Panc1 (cell line): ENCODE measurements around the gene GSTT4. TPM values are rescaled to one million over a fixed set of nuclear protein-coding genes. Genes with fewer than 3 reads are reported as not detected.
A peak's percentile ranks its signal among the peaks of the same experiment; 100 is the strongest.

ENCODE experiments used
- ATAC-seq: fragments of 200-7000 bp; cut with Tn5 transposase; 2 replicates; pipeline ENCODE4 v1.9.1; 2020; ENCODE audit warnings: mild to moderate bottlenecking, moderate library complexity
- BruUV-seq: library from RNA; stranded (reverse); fragments of 400-500 nt; replicated peaks from 2 replicates; lab custom pipeline; 2021; lab: Mats Ljungman, UMichigan
- CTCF ChIA-PET: fragments of 300-600 bp; sonication (Branson Sonifier 250); formaldehyde crosslinking; loops from one replicate; lab custom pipeline; 2022; ENCODE audit warnings: antibody characterized with exemption; lab: Charles Lee
- POLR2A ChIA-PET: fragments of 300-600 bp; sonication (Branson Sonifier 250); formaldehyde crosslinking; loops from one replicate; lab custom pipeline; 2022; ENCODE audit warnings: antibody characterized with exemption; lab: Charles Lee
- DNase-seq: peaks from one replicate; pipeline ENCODE4 v3.0.0-alpha.2; 2010; ENCODE audit warnings: low read depth, low spot score
- H3K27ac ChIP-seq: 2 replicates; pipeline ENCODE4 v1.5.1; 2011; ENCODE audit warnings: mild to moderate bottlenecking, low read length, inconsistent platforms
- H3K27me3 ChIP-seq: fragments of 200-500 bp; sonication (Bioruptor generic); 2 replicates; pipeline ENCODE4 v1.6.0; 2014; ENCODE audit warnings: low read length, inconsistent platforms; ENCODE audit not compliant: control insufficient read depth, insufficient read depth
- H3K36me3 ChIP-seq: fragments of 200-500 bp; sonication (Bioruptor generic); 2 replicates; pipeline ENCODE4 v1.5.1; 2014; ENCODE audit warnings: inconsistent platforms, mild to moderate bottlenecking, low read length, moderate library complexity; ENCODE audit not compliant: control insufficient read depth, insufficient read depth
- H3K4me1 ChIP-seq: 2 replicates; pipeline ENCODE4 v1.5.1; 2011; ENCODE audit warnings: inconsistent platforms, mild to moderate bottlenecking, low read length, moderate library complexity; ENCODE audit not compliant: control insufficient read depth, insufficient read depth
- H3K4me3 ChIP-seq, 2 experiments: 2 replicates each; pipeline ENCODE4 v1.5.1; 2011 to 2012; ENCODE audit warnings: low read depth in 2 of 2, low read length in 2 of 2, mild to moderate bottlenecking in 2 of 2, inconsistent platforms in 1 of 2, moderate library complexity in 1 of 2
- H3K9me3 ChIP-seq: fragments of 200-500 bp; sonication (Bioruptor generic); 2 replicates; pipeline ENCODE4 v1.5.1; 2014; ENCODE audit warnings: low read depth, mild to moderate bottlenecking, inconsistent platforms, low read length, moderate library complexity; ENCODE audit not compliant: control insufficient read depth, insufficient read depth
- POLR2AphosphoS5 ChIP-seq: IDR thresholded peaks from 2 replicates; pipeline ENCODE4 v1.6.1; 2012; ENCODE audit warnings: mild to moderate bottlenecking, low read depth, low read length, moderate library complexity
- SIN3A ChIP-seq: IDR thresholded peaks from 2 replicates; pipeline ENCODE4 v1.6.1; 2012; ENCODE audit warnings: low read depth, mild to moderate bottlenecking, low read length, moderate library complexity, borderline replicate concordance; ENCODE audit not compliant: insufficient read depth
- TCF7L2 ChIP-seq: IDR thresholded peaks from 2 replicates; pipeline ENCODE4 v1.6.1; 2011; ENCODE audit warnings: mild to moderate bottlenecking, low read depth, low read length, inconsistent platforms
- in situ Hi-C: cut with HindIII; loops from 2 replicates; pipeline ENCODE4 v1.10.0; 2016; ENCODE audit warnings: low sequenced_read_pairs, low pct_unique_long_range_greater_than_20kb
- intact Hi-C: fragments of 100-400 bp; cut with micrococcal nuclease; formaldehyde crosslinking; loops from one replicate; pipeline ENCODE4 v1.10.0; 2022; ENCODE audit not compliant: unreplicated experiment
- total RNA-seq: library from RNA; stranded (reverse); gene quantifications from one replicate; pipeline ENCODE4 v1.2.1, GENCODE V29; 2021; ENCODE audit not compliant: unreplicated experiment
- TF ChIP-seq, protein P1 (sequence below), 2 experiments: IDR thresholded peaks; 2 replicates each; pipeline ENCODE4 v1.6.1; 2011 to 2012; ENCODE audit warnings: low read depth in 2 of 2, control low read depth in 1 of 2, low read length in 1 of 2, mild to moderate bottlenecking in 1 of 2, moderate library complexity in 1 of 2; ENCODE audit not compliant: insufficient read depth in 1 of 2
- TF ChIP-seq, protein P2 (sequence below): fragments of 450-650 bp; IDR thresholded peaks from 2 replicates; pipeline ENCODE4 v1.5.1; 2017; ENCODE audit warnings: mild to moderate bottlenecking

GSTT4 gene
- total RNA-seq, 1 experiment from 2014 or later = not detected

DNA sequence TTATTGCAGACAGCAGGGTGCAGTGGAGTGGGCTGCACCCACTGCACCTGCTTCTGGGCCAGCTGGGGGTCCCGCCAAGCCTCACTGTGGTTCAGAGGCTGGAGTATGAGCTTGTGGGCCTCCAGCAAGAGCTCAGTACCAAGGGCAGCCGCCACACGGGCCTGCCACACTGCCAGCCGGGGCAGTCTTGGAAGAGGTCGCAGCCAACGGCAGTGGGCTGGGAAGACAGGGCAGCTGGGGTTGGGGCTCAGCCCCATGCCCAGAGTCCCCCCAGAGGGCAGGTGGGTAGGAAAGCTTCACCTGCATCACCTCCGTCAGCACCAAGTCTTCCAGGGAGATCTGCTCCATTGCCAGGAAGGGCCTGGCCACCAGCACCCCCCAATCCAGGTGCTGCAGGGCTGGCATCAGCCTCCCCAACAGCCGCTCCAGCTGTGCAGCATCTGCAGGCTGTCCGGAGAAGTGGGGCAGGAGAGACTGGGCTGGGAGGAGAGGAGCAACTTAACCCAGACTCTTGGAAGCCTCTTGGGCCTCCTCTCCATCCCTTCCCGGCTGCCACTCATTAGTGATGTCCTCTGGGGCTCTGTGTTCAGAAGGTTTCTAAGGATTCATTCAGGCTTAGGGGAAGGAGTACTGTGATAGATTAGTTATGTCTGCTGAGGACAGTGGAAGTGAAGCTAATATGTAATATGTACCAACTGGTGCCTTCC lies 1.1 kb upstream of the GSTT4 start:
- CTCF ChIA-PET = no interaction called here
- POLR2A ChIA-PET = interaction anchor here (0.6 kb wide), 1 partner anchor 118 kb away, joined by 10 read pairs; no protein-coding TSS in a partner anchor
- no TSS peak for BruUV-seq
- Histone ChIP-seq H3K36me3 (no peaks in the 10 kb centered on the region), H3K4me3 (no peak overlapping the region), H3K9me3 (no peaks in the 10 kb centered on the region), H3K4me1 (no peaks in the 10 kb centered on the region), H3K27ac (no peak overlapping the region), H3K27me3 (no peaks in the 10 kb centered on the region)
- ATAC-seq (no peak), DNase-seq (no peak)
- in situ Hi-C loops (no loop called here), intact Hi-C loops (no loop called here)
- TF ChIP-seq, protein P1, sequence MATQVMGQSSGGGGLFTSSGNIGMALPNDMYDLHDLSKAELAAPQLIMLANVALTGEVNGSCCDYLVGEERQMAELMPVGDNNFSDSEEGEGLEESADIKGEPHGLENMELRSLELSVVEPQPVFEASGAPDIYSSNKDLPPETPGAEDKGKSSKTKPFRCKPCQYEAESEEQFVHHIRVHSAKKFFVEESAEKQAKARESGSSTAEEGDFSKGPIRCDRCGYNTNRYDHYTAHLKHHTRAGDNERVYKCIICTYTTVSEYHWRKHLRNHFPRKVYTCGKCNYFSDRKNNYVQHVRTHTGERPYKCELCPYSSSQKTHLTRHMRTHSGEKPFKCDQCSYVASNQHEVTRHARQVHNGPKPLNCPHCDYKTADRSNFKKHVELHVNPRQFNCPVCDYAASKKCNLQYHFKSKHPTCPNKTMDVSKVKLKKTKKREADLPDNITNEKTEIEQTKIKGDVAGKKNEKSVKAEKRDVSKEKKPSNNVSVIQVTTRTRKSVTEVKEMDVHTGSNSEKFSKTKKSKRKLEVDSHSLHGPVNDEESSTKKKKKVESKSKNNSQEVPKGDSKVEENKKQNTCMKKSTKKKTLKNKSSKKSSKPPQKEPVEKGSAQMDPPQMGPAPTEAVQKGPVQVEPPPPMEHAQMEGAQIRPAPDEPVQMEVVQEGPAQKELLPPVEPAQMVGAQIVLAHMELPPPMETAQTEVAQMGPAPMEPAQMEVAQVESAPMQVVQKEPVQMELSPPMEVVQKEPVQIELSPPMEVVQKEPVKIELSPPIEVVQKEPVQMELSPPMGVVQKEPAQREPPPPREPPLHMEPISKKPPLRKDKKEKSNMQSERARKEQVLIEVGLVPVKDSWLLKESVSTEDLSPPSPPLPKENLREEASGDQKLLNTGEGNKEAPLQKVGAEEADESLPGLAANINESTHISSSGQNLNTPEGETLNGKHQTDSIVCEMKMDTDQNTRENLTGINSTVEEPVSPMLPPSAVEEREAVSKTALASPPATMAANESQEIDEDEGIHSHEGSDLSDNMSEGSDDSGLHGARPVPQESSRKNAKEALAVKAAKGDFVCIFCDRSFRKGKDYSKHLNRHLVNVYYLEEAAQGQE (IDR thresholded peaks at IDR 0.05; ENCODE audit: insufficient read depth in 1 of 2, low read depth in 2 of 2, low read length in 1 of 2) = no peak
- TF ChIP-seq, protein P2, sequence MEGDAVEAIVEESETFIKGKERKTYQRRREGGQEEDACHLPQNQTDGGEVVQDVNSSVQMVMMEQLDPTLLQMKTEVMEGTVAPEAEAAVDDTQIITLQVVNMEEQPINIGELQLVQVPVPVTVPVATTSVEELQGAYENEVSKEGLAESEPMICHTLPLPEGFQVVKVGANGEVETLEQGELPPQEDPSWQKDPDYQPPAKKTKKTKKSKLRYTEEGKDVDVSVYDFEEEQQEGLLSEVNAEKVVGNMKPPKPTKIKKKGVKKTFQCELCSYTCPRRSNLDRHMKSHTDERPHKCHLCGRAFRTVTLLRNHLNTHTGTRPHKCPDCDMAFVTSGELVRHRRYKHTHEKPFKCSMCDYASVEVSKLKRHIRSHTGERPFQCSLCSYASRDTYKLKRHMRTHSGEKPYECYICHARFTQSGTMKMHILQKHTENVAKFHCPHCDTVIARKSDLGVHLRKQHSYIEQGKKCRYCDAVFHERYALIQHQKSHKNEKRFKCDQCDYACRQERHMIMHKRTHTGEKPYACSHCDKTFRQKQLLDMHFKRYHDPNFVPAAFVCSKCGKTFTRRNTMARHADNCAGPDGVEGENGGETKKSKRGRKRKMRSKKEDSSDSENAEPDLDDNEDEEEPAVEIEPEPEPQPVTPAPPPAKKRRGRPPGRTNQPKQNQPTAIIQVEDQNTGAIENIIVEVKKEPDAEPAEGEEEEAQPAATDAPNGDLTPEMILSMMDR = no peak
- TF ChIP-seq POLR2AphosphoS5 (no peak), TCF7L2 (no peak), SIN3A (no peak)

DNA sequence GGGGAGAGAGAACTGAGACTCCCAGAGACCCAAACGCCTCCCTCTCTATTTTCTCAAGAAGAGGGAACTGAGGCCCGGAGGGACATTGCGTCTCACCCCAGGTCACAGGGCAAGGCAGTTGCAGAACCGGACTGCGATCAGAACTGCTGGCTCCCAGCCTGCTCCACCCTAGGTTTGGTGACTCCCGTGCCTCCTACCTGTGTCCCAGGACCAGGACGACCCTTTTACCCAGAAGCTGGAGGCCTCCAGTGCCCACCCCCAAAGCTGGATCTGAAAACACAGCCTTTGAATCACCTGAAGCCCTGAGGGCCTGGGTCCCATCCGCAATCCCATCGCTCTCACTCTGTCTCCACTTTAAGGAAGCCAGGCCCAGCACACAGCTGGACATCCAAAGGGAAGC lies 1.4 kb downstream of the GSTT4 start:
- in situ Hi-C loops (no loop called here), intact Hi-C loops (no loop called here)
- POLR2A ChIA-PET = no interaction called here

More for the DNA sequence above, 1.4 kb downstream of the GSTT4 start:
- H3K36me3 ChIP-seq = no peaks in the 10 kb centered on the region
- no peaks in the 10 kb centered on the region for H3K9me3 ChIP-seq
- 0 out of 2 replicates have a peak, but pooled peaks have one; percentile 17 for ATAC-seq
- no peaks in the 10 kb centered on the region for H3K4me1 ChIP-seq
- BruUV-seq = no TSS peak
- H3K27me3 ChIP-seq = no peaks in the 10 kb centered on the region
- TF ChIP-seq, protein P1 (IDR thresholded peaks at IDR 0.05; ENCODE audit: insufficient read depth in 1 of 2, low read depth in 2 of 2, low read length in 1 of 2) = no peak
- no peak for TF ChIP-seq SIN3A
- TF ChIP-seq, protein P2 = no peak
- TF ChIP-seq TCF7L2 = no peak
- no peak for TF ChIP-seq POLR2AphosphoS5
- no peak overlapping the region for H3K4me3 ChIP-seq
- H3K27ac ChIP-seq = no peak overlapping the region
- CTCF ChIA-PET = no interaction called here
- DNase-seq = no peak
